Mucosa of stomach (tissue), 1 donor: ENCODE measurements around the gene PRKAR1B.
"Not testable (repeated sequence)": the region's sequence is repeated elsewhere in the genome, so short reads cannot be mapped to it uniquely, and the experiment has no call there.

Experiments used
- H3K27me3 ChIP-seq: one replicate; pipeline ENCODE4 v1.7.0; 2013; ENCODE audit warnings: mild to moderate bottlenecking, low read length; ENCODE audit not compliant: control insufficient read depth, insufficient read depth
- H3K36me3 ChIP-seq: one replicate; pipeline ENCODE4 v1.7.0; 2013; ENCODE audit warnings: low read length; ENCODE audit not compliant: control insufficient read depth, insufficient read depth
- H3K4me1 ChIP-seq: one replicate; pipeline ENCODE4 v1.7.0; 2013; ENCODE audit warnings: mild to moderate bottlenecking, low read length; ENCODE audit not compliant: control insufficient read depth, insufficient read depth
- H3K4me3 ChIP-seq: one replicate; pipeline ENCODE4 v1.7.0; 2013; ENCODE audit warnings: low read length
- H3K9ac ChIP-seq: one replicate; pipeline ENCODE4 v1.7.0; 2013; ENCODE audit warnings: mild to moderate bottlenecking, low read length, moderate library complexity
- H3K9me3 ChIP-seq: one replicate; pipeline ENCODE4 v1.7.0; 2013; ENCODE audit warnings: mild to moderate bottlenecking, low read length, moderate library complexity; ENCODE audit not compliant: control insufficient read depth
- donor health status: Pancreatic carcinoma.

The PRKAR1B gene

DNA sequence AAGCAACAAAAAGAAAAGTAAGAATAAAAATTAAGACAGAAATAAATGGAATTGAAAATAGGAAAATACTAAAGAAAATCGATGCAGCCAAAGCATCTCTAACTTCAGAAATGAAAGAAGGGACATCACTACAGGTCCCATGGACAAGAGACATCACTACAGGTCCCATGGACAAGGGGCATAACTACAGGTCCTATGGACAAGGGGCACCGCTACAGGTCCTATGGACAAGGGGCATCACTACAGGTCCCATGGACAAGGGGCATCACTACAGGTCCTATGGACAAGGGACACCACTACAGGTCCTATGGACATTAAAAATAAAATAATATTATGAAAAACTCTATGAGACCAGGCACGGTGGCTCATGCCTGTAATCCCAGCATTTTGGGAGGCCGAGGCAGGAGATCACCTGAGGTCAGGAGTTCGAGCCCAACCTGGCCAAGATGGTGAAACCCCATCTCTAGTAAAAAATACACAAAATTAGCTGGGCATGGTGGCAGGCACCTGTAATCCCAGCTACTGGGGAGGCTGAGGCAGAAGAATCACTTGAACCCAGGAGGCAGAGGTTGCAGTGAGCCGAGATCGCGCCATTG, 101.6 kb downstream of the PRKAR1B start:
- Histone ChIP-seq H3K9ac (no peak overlapping the region), H3K36me3 (no peaks in the 10 kb centered on the region), H3K9me3 (peaks cover 4% of the 10 kb centered on the region), H3K27me3 (no peaks in the 10 kb centered on the region), H3K4me3 (no peak overlapping the region), H3K4me1 (peaks cover 14% of the 10 kb centered on the region)

DNA sequence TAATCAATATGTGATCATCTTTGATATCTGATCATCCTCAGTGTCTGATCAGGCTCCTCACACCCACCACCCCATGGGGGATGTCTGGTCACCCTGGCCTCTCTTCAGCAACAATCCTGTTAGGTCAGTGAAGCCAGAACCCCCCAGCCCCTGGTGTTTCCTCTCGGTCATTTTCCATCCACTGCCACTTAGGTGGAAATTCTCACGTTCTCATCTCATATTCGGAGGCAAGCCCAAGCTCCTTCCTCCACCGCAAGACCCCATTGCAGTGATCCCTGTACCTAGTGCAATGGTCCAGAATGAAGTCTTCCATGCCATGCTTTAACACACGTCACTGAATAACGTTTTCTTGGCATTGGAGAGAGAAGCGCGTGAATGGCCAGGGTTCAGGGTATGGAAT, 103.6 kb downstream of the PRKAR1B start:
- Histone ChIP-seq H3K9me3 (peaks cover 4% of the 10 kb centered on the region), H3K4me1 (peaks cover 24% of the 10 kb centered on the region), H3K36me3 (no peaks in the 10 kb centered on the region), H3K4me3 (no peak overlapping the region), H3K9ac (no peak overlapping the region), H3K27me3 (no peaks in the 10 kb centered on the region)

- no peaks in the 10 kb centered on the region for H3K36me3 ChIP-seq
- H3K4me1 ChIP-seq: peaks cover 29% of the 10 kb centered on the region
- H3K27me3 ChIP-seq: no peaks in the 10 kb centered on the region
- H3K4me3 ChIP-seq: no peak overlapping the region
- H3K9me3 ChIP-seq: peaks cover 4% of the 10 kb centered on the region
- H3K9ac ChIP-seq: peak overlapping the region; percentile 26
Measured at GRCh38 chr7:621572-622285, 105.4 kb downstream of the PRKAR1B start.

- Histone ChIP-seq H3K9ac (no peak overlapping the region), H3K36me3 (no peaks in the 10 kb centered on the region), H3K4me1 (peaks cover 29% of the 10 kb centered on the region), H3K4me3 (no peak overlapping the region), H3K9me3 (peaks cover 4% of the 10 kb centered on the region), H3K27me3 (no peaks in the 10 kb centered on the region)
Measured at GRCh38 chr7:620885-621284, 106.2 kb downstream of the PRKAR1B start.

DNA sequence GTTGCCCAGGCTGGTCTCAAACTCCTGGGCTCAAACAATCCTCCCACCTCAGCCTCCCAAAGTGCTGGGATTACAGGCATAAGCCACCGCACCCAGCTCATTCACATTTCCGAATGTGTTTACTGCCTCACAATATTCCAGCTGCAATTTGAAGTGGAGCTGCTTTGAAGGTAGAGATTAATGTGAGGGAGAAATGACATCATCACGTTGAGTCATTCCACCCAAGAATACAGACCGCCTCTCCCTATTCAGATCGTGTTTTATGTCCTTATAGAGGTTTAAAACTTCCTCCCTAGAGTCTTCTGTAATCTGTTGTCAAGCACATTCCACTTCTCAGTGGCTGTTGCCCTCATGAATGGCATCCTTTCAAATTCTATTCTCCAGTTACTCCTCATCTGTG, 107.0 kb downstream of the PRKAR1B start:
- no peak overlapping the region for H3K4me3 ChIP-seq
- H3K4me1 ChIP-seq: peaks cover 29% of the 10 kb centered on the region
- H3K9me3 ChIP-seq: peaks cover 4% of the 10 kb centered on the region
- no peaks in the 10 kb centered on the region for H3K36me3 ChIP-seq
- H3K27me3 ChIP-seq: no peaks in the 10 kb centered on the region
- H3K9ac ChIP-seq: no peak overlapping the region

DNA sequence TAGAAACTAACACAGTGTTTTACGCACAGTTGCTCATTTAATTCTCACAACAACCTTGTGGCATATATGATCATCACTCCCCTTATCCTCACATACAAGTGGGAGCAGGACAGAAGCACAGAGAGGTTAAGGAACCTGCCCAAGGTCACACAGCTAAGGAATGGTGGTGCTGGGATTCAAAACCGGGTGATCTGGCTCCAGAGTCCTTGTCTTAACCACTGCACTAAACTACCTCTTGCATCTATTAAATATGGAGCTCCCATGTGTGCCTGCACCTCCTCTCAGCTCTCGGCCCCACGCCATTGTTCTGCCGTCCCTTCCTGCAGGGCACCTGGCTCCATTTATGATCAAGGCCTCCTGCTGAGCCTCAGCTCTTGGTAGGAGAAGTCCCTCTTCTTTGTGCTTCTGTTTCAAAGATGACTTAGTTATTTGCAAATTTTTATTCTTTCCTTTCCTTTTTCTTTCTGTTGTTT, 107.7 kb downstream of the PRKAR1B start:
- Histone ChIP-seq H3K4me3 (no peak overlapping the region), H3K27me3 (no peaks in the 10 kb centered on the region), H3K4me1 (peaks cover 29% of the 10 kb centered on the region), H3K36me3 (no peaks in the 10 kb centered on the region), H3K9ac (no peak overlapping the region), H3K9me3 (peaks cover 4% of the 10 kb centered on the region)

DNA sequence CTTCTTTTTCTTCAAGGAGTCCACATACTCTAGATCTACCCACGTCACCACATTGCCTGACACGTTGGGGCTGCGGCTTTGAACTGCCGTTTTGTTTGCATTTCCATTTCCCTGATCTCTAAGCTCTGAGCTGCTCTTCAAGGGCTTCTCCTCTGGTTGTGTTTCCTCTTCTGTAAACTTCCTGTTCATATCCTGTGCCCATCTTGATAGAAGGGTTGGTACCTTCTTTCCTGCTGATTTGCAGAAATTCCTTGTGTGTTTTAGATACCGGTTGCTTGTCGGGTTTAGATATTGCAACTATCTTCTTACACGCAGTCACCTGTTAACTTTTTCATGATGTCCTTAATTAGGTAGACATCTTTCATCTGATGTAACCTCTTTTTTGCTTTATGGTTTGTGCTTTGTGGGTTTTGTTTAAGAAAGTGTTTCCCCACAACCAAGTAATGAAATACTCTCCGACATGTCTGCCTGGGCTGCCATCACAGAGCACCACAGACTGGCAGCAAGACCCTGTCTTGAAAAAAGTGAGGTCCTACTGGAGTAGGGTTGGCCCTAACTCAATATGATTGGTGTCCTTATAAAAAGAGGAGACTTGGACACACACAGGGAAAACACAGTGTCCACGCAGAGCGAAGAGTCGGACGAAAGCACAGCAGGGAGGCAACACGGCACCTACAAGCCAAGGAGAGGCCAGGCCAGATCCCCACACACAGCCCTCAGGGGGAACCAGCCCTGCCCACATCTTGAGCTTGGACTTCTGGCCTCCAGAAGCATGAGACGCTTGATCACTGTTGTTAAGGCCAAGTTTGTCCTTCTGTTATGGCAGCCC, 108.3 kb downstream of the PRKAR1B start:
- no peaks in the 10 kb centered on the region for H3K36me3 ChIP-seq
- peaks cover 29% of the 10 kb centered on the region for H3K4me1 ChIP-seq
- no peak overlapping the region for H3K4me3 ChIP-seq
- H3K9ac ChIP-seq: no peak overlapping the region
- H3K27me3 ChIP-seq: no peaks in the 10 kb centered on the region
- H3K9me3 ChIP-seq: peaks cover 4% of the 10 kb centered on the region

- no peak overlapping the region for H3K9ac ChIP-seq
- H3K4me1 ChIP-seq: peaks cover 29% of the 10 kb centered on the region
- H3K27me3 ChIP-seq: no peaks in the 10 kb centered on the region
- H3K36me3 ChIP-seq: no peaks in the 10 kb centered on the region
- no peak overlapping the region for H3K4me3 ChIP-seq
- peaks cover 4% of the 10 kb centered on the region for H3K9me3 ChIP-seq
Measured at GRCh38 chr7:617614-618538, 109.2 kb downstream of the PRKAR1B start.

DNA sequence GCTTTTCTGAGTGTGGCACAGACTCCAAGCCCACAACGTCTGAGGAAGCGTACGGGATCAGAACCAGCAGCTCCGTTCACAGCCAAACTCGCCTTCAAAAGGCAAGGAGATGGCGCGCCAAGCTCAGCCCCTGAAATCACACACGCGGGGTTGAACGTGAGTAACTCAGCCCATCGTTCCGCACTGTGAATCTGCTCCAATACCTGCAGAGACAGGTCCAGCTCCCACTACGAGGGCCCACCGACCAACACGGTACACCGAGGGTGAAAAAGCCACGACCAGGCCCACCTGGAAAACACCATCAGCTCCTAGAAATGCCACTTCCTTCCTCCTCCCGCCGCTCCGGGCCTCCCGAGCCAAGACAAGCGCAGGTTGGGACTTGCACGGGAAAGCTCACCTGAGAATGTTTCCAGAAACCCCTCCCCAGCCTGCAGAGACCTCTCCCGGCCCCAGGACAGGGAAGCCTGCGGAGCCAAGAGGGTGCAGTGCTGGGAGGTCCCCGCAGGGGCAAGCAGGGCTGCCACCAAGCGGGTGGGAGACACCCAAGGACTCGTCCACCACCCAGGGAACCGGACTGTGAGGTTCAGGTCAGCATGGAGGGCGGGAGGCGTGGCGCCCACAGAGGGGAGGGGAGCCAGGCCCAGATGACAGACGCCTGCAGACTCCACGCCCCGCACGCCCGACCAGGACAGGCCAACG, 113.5 kb downstream of the PRKAR1B start:
- Histone ChIP-seq H3K27me3 (no peaks in the 10 kb centered on the region), H3K4me1 (peaks cover 7% of the 10 kb centered on the region), H3K9ac (no peak overlapping the region), H3K9me3 (no peaks in the 10 kb centered on the region), H3K36me3 (no peaks in the 10 kb centered on the region), H3K4me3 (no peak overlapping the region)

DNA sequence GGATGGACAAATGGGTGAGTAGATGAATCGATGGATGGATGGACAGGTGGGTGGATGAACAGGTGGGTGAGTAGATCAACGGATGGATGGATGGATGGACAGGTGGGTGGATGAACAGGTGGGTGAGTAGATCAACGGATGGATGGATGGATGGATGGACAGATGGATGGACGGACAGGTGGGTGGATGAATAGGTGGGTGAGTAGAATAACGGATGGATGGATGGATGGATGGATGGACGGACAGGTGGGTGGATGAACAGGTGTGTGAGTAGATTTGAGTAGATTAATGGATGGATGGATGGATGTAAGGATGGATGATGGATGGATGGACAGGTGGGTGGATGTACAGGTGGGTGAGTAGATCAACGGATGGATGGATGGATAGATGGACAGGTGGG, 115.2 kb downstream of the PRKAR1B start:
- not testable (repeated sequence) for H3K9ac ChIP-seq, H3K4me1 ChIP-seq, H3K9me3 ChIP-seq, H3K27me3 ChIP-seq, H3K4me3 ChIP-seq, H3K36me3 ChIP-seq

DNA sequence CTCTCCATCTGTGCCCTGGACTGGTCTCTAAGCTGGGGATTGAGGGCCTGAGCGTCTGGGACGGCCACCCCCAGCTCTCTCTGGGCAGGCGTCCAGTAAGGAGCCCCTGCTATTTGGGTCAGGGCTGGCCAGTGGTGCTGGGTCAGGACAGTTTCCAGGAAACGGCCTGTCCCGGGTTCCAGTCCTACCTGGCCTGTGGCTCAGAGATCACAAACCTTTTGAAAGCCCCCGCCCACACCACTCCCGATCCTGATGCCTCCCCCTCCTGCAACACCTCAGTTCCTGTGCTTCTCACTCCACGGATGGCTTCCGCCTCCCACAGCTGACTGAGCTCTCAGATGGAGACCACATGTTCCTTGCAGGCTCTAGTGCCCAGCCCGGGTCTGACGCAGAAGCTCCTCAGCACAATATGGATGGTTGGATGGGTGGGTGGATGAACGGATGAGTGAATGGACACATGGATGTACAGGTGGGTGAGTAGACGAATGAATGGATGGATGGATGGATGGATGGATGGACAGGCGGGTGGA, 115.7 kb downstream of the PRKAR1B start:
- no peaks in the 10 kb centered on the region for H3K4me1 ChIP-seq

More for the DNA sequence above, 115.7 kb downstream of the PRKAR1B start:
- Histone ChIP-seq H3K27me3 (no peaks in the 10 kb centered on the region), H3K4me3 (no peak overlapping the region), H3K9ac (no peak overlapping the region), H3K36me3 (no peaks in the 10 kb centered on the region), H3K9me3 (no peaks in the 10 kb centered on the region)
